Ectodermal cell (in vitro differentiated cells): ENCODE measurements around the gene PPP1R13B.

Source experiments
- H3K27ac ChIP-seq: 2 replicates; pipeline ENCODE4 v1.7.0; 2013; ENCODE audit warnings: mild to moderate bottlenecking, low read depth, low read length; ENCODE audit not compliant: insufficient read depth, poor library complexity, severe bottlenecking
- H3K27me3 ChIP-seq: 2 replicates; pipeline ENCODE4 v1.7.0; 2013; ENCODE audit warnings: mild to moderate bottlenecking, low read length; ENCODE audit not compliant: insufficient read depth, control insufficient read depth, poor library complexity, severe bottlenecking
- H3K36me3 ChIP-seq: one replicate; pipeline ENCODE4 v1.7.0; 2013; ENCODE audit warnings: low read length; ENCODE audit not compliant: control insufficient read depth, insufficient read depth
- H3K4me1 ChIP-seq: one replicate; pipeline ENCODE4 v1.7.0; 2013; ENCODE audit warnings: low read length; ENCODE audit not compliant: control insufficient read depth, insufficient read depth
- H3K4me3 ChIP-seq: 2 replicates; pipeline ENCODE4 v1.7.0; 2013; ENCODE audit warnings: low read depth, low read length, control low read depth; ENCODE audit not compliant: insufficient read depth
- H3K9me3 ChIP-seq: 2 replicates; pipeline ENCODE4 v1.7.0; 2013; ENCODE audit warnings: mild to moderate bottlenecking, low read length, moderate library complexity; ENCODE audit not compliant: control insufficient read depth
- WGBS, 2 experiments: methylation state at CpG; one replicate each; pipeline ENCODE4 v1.1.7; 2013; ENCODE audit warnings: missing lambda C conversion rate in 2 of 2; 5-methylcytosine and 5-hydroxymethylcytosine counted together

Gene PPP1R13B

DNA sequence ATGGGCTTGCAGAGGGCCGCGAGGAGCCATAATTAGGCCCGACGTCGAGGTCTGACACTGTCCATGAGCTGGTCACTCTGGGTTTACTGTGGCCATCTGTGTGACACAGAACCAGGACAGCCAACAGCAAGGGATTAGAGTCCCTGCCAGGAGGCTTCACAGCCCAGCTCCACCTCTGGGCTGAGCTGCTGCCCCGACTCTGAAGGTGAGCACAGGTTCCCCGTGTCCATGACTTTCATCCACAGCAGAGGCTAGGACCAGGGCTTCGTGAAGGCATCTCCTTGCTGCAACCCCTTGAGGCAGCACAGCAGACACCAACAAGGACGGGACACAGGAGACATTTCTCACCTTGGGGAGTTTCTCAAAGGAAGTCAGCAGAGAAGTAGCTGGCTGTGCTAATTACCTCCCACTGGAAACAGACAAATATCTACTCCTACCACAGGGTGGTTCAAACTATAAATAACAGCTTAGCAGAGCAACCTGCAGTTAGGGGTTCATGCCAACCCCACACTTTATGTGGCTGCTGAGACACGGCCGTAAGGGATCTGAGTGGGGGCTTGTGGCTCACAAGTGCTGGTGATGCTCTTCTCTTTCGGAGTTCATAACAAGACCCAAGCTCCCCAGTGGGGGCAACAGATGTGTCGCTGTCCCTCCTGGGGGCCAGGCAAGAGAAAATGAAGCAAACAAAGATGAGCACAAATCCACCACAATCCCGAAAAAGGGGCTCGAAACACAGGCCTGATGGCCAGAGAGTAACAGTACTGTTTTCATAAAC lies 102.6 kb downstream of the PPP1R13B start:
- H3K4me3 ChIP-seq = no peak overlapping the region
- no peaks in the 10 kb centered on the region for H3K9me3 ChIP-seq
- H3K4me1 ChIP-seq = no peaks in the 10 kb centered on the region
- WGBS, 2 experiments = 92 to 94% methylated on average over 15 of the region's 15 CpGs
- H3K27me3 ChIP-seq = no peaks in the 10 kb centered on the region
- no peaks in the 10 kb centered on the region for H3K36me3 ChIP-seq
- no peak overlapping the region for H3K27ac ChIP-seq

DNA sequence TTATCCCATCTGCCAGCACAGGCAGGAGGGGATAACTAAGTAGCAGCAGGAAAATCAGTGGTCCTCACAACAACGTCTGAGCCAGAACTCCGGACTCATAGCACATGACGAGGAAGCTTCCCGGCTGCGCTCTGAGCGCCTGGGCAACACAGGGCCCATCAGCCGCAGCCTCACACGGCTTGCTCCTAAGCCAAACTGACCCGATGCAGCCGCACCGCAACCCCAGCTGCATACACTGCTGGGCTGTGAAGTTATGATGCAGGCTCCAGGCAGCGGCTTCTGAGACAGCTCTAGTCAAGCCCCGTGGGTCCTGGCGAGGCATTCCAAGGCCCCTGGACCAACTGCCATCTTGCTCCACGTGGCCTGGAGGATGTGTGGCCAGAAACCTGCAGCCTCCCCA lies 103.7 kb downstream of the PPP1R13B start:
- H3K36me3 ChIP-seq = no peaks in the 10 kb centered on the region
- no peaks in the 10 kb centered on the region for H3K4me1 ChIP-seq
- H3K4me3 ChIP-seq = no peak overlapping the region
- 94 to 95% methylated on average over 15 of the region's 15 CpGs for WGBS, 2 experiments
- H3K9me3 ChIP-seq = no peaks in the 10 kb centered on the region
- no peaks in the 10 kb centered on the region for H3K27me3 ChIP-seq
- no peak overlapping the region for H3K27ac ChIP-seq

GRCh38 chr14:103742499-103743255 lies 104.7 kb downstream of the PPP1R13B start:
- no peaks in the 10 kb centered on the region for H3K9me3 ChIP-seq
- H3K27ac ChIP-seq = no peak overlapping the region
- no peaks in the 10 kb centered on the region for H3K27me3 ChIP-seq
- no peaks in the 10 kb centered on the region for H3K36me3 ChIP-seq
- no peaks in the 10 kb centered on the region for H3K4me1 ChIP-seq
- WGBS, 2 experiments = 92 to 93% methylated on average over 14 of the region's 14 CpGs
- no peak overlapping the region for H3K4me3 ChIP-seq

DNA sequence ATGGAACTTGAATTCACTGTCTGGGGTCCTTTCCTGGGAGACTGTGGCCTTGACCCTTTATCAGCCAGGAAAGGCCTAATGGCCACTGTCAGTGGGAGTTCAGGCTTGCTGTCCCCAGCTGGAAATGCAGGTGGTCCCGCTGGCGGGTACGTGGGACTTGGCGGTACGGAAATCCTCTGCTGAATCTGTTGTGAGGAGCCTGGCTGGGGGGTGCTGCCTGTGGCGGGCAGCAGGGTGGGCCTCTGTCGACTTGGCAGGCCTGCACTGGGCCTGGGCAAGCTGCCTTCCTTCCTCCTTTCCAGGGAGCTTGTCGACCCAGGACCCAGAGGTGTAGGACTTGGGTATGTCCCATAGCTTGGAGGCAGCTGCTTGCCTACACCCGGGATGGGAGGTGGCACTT lies 105.5 kb downstream of the PPP1R13B start:
- Histone ChIP-seq H3K4me1 (no peaks in the 10 kb centered on the region), H3K27me3 (no peaks in the 10 kb centered on the region), H3K36me3 (no peaks in the 10 kb centered on the region), H3K4me3 (no peak overlapping the region), H3K27ac (no peak overlapping the region), H3K9me3 (no peaks in the 10 kb centered on the region)
- 96 to 97% methylated on average over 9 of the region's 9 CpGs for WGBS, 2 experiments

- H3K9me3 ChIP-seq = no peaks in the 10 kb centered on the region
- H3K36me3 ChIP-seq = no peaks in the 10 kb centered on the region
- peaks cover under 1% of the 10 kb centered on the region for H3K4me1 ChIP-seq
- 91 to 93% methylated on average over 14 of the region's 14 CpGs for WGBS, 2 experiments
- no peak overlapping the region for H3K4me3 ChIP-seq
- no peak overlapping the region for H3K27ac ChIP-seq
- H3K27me3 ChIP-seq = no peaks in the 10 kb centered on the region
Observed at GRCh38 chr14:103740991-103741689, 106.2 kb downstream of the PPP1R13B start.

DNA sequence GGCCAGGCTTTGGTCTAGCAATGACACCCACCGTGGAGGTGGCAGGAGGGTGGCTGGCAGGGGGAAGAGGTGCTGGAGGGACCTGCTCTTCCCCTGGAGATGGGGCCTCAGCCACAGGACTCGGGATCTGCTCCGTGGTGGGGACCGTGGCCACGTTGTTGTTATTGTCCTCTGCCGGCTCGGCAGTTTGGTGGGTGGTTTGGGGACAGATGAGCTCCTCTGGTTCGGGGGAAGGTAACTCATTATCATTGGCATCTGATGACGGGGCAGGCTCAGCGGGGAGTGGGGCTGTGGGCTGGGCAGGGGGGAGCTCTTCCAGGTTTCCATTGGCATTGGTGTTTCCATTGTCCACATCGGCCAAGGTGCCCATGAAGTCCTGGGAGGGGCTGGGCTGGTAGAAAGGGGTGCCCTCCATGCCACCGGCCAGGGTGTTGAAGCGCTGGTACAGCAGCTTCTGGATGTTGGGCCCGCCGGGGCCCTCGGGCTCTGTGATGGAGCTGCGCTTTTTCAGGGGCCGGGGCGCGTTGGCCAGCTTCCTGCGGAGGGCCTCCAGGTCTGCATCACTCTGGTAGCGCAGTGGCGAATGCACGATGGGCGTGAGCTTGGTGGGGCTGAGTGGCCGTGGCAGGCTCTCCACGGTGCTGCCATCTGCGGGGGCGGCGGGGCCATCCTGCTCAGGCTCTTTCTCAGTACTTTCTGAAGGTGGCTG lies 107.4 kb downstream of the PPP1R13B start:
- Histone ChIP-seq H3K27me3 (no peaks in the 10 kb centered on the region), H3K4me1 (peaks cover 7% of the 10 kb centered on the region), H3K4me3 (no peak overlapping the region), H3K36me3 (no peaks in the 10 kb centered on the region), H3K9me3 (no peaks in the 10 kb centered on the region), H3K27ac (no peak overlapping the region)
- 93 to 94% methylated on average over 30 of the region's 30 CpGs for WGBS, 2 experiments

- no peaks in the 10 kb centered on the region for H3K27me3 ChIP-seq
- H3K4me1 ChIP-seq = peaks cover 7% of the 10 kb centered on the region
- WGBS, 2 experiments = 90 to 95% methylated on average over 6 of the region's 6 CpGs
- H3K4me3 ChIP-seq = no peak overlapping the region
- no peaks in the 10 kb centered on the region for H3K36me3 ChIP-seq
- no peak overlapping the region for H3K27ac ChIP-seq
- H3K9me3 ChIP-seq = no peaks in the 10 kb centered on the region
Observed at GRCh38 chr14:103739466-103739792, 107.9 kb downstream of the PPP1R13B start.

DNA sequence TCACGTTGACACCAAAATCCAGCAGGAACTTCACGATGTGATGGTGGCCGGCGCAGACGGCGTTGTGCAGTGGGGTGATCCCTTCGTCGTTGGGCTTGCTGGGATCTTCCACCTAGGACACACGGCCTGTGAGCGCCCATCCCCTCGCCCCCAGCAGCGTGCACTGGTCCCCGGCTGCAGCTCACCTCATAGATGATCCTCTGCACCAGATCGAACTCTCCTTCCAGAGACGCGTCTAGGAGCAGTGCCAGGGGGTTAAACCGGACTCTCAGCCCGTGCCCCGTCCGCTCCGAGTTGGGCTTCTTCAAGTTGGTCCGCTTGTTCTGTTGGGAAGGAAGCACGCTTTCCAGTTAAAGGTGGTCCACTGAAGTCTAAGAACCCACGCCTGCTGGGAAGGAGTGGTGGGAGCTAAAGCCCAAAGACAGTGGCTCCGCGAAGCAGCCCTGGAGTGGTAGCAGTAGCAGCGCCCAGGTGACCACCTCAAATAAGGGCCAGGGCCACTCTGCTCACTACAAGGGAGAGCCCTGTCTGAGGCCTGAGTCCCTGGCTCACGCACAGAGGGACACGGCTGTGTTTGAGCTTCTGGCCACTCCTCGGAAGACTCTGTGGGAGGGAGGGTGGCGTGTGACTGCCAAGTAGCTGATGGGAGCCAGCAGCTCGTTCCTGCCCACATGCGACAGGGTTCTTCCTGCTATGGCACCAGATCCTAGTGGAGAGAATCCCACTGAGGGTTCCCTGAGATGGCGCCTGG lies 108.5 kb downstream of the PPP1R13B start:
- Histone ChIP-seq H3K27ac (no peak overlapping the region), H3K27me3 (no peaks in the 10 kb centered on the region), H3K36me3 (no peaks in the 10 kb centered on the region), H3K4me3 (no peak overlapping the region), H3K4me1 (peaks cover 7% of the 10 kb centered on the region), H3K9me3 (no peaks in the 10 kb centered on the region)
- 95 to 96% methylated on average over 34 of the region's 34 CpGs for WGBS, 2 experiments

DNA sequence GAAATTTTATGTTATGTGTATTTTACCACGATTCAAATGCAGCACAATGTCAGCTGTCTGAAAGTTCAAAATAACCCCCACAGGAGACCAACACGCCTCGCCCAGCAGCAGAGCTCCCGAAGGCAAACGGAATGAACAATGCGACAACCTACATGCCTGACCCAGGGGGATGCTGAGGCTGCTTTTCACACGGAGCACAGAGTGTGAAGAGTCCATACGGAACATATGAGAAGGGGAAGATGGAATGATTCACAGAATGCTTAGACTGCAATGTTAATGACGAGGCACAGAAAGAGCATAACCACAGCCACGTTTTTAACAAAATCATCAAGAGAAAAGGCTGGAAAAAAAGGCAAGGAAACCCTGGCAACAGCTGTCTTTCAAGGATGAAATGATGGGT lies 109.2 kb downstream of the PPP1R13B start:
- WGBS, 2 experiments = 94 to 95% methylated on average over 10 of the region's 10 CpGs
- Histone ChIP-seq H3K4me3 (no peak overlapping the region), H3K27ac (no peak overlapping the region), H3K4me1 (peaks cover 7% of the 10 kb centered on the region), H3K27me3 (no peaks in the 10 kb centered on the region), H3K36me3 (peaks cover 4% of the 10 kb centered on the region), H3K9me3 (no peaks in the 10 kb centered on the region)
